Vagina (tissue), 2 donors: ENCODE measurements around the gene SCN3A.

Source experiments
- CTCF ChIP-seq, 3 experiments: fragments of 450-650 bp in 2 of 3; fragments of 200-600 bp in 1 of 3; sonication (generic) in 1 of 3; IDR thresholded peaks; one replicate each; pipeline ENCODE4 v1.5.1; 2017 to 2019; ENCODE audit warnings: antibody characterized with exemption in 3 of 3, mild to moderate bottlenecking in 2 of 3, moderate library complexity in 2 of 3
- POLR2A ChIP-seq, 2 donors: fragments of 450-650 bp; IDR thresholded peaks; one replicate each; pipeline ENCODE4 v1.6.1; 2017; ENCODE audit warnings: antibody characterized with exemption in 2 of 2, mild to moderate bottlenecking in 2 of 2, moderate library complexity in 2 of 2

- no peak for TF ChIP-seq POLR2A (IDR thresholded peaks at IDR 0.05)
- no peak for TF ChIP-seq CTCF (IDR thresholded peaks at IDR 0.05)
These were observed 30.6 kb downstream of the SCN3A start for GRCh38 chr2:165173215-165173614.
